Measurements from ENCODE around the gene PFDN4. TPM values are rescaled to one million over a fixed set of nuclear protein-coding genes. Genes with fewer than 3 reads are reported as not detected.
A peak's percentile ranks its signal among the peaks of the same experiment; 100 is the strongest.

PFDN4 gene
- polyA plus RNA-seq, 1 of the 3 experiments (the other 2 are of a cell fraction) = 44.0 TPM

- no peaks in the 10 kb centered on the region for H4K20me1 ChIP-seq (ENCODE audit: insufficient read depth)
- TF ChIP-seq TAF1 (IDR thresholded peaks at IDR 0.05; ENCODE audit: borderline replicate concordance, low read depth, low read length) (no peak), USF2 (IDR thresholded peaks at IDR 0.05; ENCODE audit: borderline replicate concordance, low read depth, low read length) (no peak), SIN3A (IDR thresholded peaks at IDR 0.05; ENCODE audit: borderline replicate concordance, low read depth, low read length) (no peak), EZH2phosphoT487 (IDR thresholded peaks at IDR 0.05; ENCODE audit: borderline replicate concordance, low read depth) (no peak), IRF3 (IDR thresholded peaks at IDR 0.05; ENCODE audit: low read depth, low read length) (no peak), TEAD4 (IDR thresholded peaks at IDR 0.05; ENCODE audit: borderline replicate concordance, insufficient read depth) (no peak), CHD2 (IDR thresholded peaks at IDR 0.05; ENCODE audit: low read length, partially characterized antibody) (no peak), RFX5 (IDR thresholded peaks at IDR 0.05; ENCODE audit: low read length) (no peak), ELF1 (IDR thresholded peaks at IDR 0.05) (no peak), CTCF (IDR thresholded peaks at IDR 0.05) (no peak), RXRA (IDR thresholded peaks at IDR 0.05; ENCODE audit: borderline replicate concordance, low read depth) (no peak), MEF2A (IDR thresholded peaks at IDR 0.05; ENCODE audit: borderline replicate concordance, low read depth) (no peak), MXI1 (IDR thresholded peaks at IDR 0.05; ENCODE audit: low read depth, low read length) (no peak), GABPA (IDR thresholded peaks at IDR 0.05; ENCODE audit: low read depth) (no peak)
- TF ChIP-seq, protein P1, sequence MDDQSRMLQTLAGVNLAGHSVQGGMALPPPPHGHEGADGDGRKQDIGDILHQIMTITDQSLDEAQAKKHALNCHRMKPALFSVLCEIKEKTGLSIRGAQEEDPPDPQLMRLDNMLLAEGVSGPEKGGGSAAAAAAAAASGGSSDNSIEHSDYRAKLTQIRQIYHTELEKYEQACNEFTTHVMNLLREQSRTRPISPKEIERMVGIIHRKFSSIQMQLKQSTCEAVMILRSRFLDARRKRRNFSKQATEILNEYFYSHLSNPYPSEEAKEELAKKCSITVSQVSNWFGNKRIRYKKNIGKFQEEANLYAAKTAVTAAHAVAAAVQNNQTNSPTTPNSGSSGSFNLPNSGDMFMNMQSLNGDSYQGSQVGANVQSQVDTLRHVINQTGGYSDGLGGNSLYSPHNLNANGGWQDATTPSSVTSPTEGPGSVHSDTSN (IDR thresholded peaks at IDR 0.05) = no peak
- no peak overlapping the region for H3K4me2 ChIP-seq
- H3K27ac ChIP-seq (ENCODE audit: low read depth in 2 of 2, low read length in 1 of 2) = peak overlapping the region in 1 of 2 experiments; percentile 23; a peak in 1 of 4 replicates
- H2AFZ ChIP-seq (ENCODE audit: low read depth) = no peak overlapping the region
- H3K9ac ChIP-seq = no peak overlapping the region
- peaks cover 6 to 19% of the 10 kb centered on the region in 2 experiments; a peak in 3 of 4 replicates for H3K4me1 ChIP-seq (ENCODE audit: control insufficient read depth in 1 of 2, insufficient read depth in 2 of 2, low read depth in 1 of 2, low read length in 1 of 2)
- H3K9me3 ChIP-seq = no peaks in the 10 kb centered on the region
- POLR2A ChIA-PET = no interaction called here
- H3K4me3 ChIP-seq (ENCODE audit: low read depth in 2 of 2, low read length in 1 of 2) = no peak overlapping the region
- no peaks in the 10 kb centered on the region for H3K27me3 ChIP-seq (ENCODE audit: insufficient read depth)
- peaks cover 5% of the 10 kb centered on the region for H3K79me2 ChIP-seq (ENCODE audit: insufficient read depth)
- peaks cover 10 to 20% of the 10 kb centered on the region in 2 experiments for H3K36me3 ChIP-seq (replicated peaks in 1 of 2; ENCODE audit: control insufficient read depth in 1 of 2, insufficient read depth in 2 of 2, low read length in 1 of 2)
- no peak for DNase-seq
- no peaks in the 10 kb centered on the region for H3K9me2 ChIP-seq
- H3F3A ChIP-seq (replicated peaks; ENCODE audit: insufficient read depth) = peaks cover 25% of the 10 kb centered on the region
- 75% methylated on average over 17 of the region's 17 CpGs for WGBS (ENCODE audit: low lambda C conversion rate)
- CTCF ChIA-PET = interaction anchor here (0.8 to 1.9 kb wide), 4 partner anchors 9 to 125 kb away, joined by 3 to 9 read pairs (median 5); partner anchors contain the start of gene PFDN4
Measured at GRCh38 chr20:54221996-54222890, 14.4 kb downstream of the PFDN4 start.
